A549 (cell line): ENCODE data around the gene PRKAR2B. TPM values are rescaled to one million over a fixed set of nuclear protein-coding genes. Genes with fewer than 3 reads are reported as not detected.

Experiments used
- ATAC-seq, 2 experiments: fragments of 200-7000 bp in 1 of 2; fragments of >200 bp in 1 of 2; cut with Nextera tagmentation in 1 of 2; cut with Tn5 transposase in 1 of 2; 3 replicates each; pipeline versions ENCODE4 v1.8.0 to v1.9.1; 2018 to 2020; ENCODE audit warnings: mild to moderate bottlenecking in 1 of 2, moderate library complexity in 1 of 2
- CTCF ChIA-PET: fragments of 300-600 bp; sonication (Branson Sonifier 250); formaldehyde crosslinking; extraction: SDS; loops from one replicate; lab custom pipeline; 2021; ENCODE audit warnings: antibody characterized with exemption, inconsistent platforms; lab: Yijun Ruan, JAX
- POLR2A ChIA-PET: fragments of 350-600 bp; formaldehyde crosslinking; extraction: SDS; loops from one replicate; lab custom pipeline; 2021; ENCODE audit warnings: antibody characterized with exemption, inconsistent platforms; lab: Yijun Ruan, JAX
- DNase-seq, 2 experiments: peaks; one replicate each; pipeline versions ENCODE4 v3.0.0 to v3.0.0-alpha.2; 2011 to 2016; ENCODE audit warnings: low read depth in 1 of 2, low spot score in 1 of 2
- FAIRE-seq: peaks from 2 replicates; lab custom pipeline; 2011; peaks lifted over from hg19 to GRCh38; lab: Jason Lieb, UNC
- H3K27ac ChIP-seq, 2 experiments: fragments of >200 bp; sonication (Bioruptor Twin); formaldehyde crosslinking; 3 replicates each; pipeline ENCODE4 v1.5.1; 2016 to 2017
- H3K4me1 ChIP-seq: fragments of >200 bp; sonication (Bioruptor Twin); formaldehyde crosslinking; 3 replicates; pipeline ENCODE4 v1.6.1; 2016
- H3K4me2 ChIP-seq: fragments of >200 bp; sonication (Bioruptor Twin); formaldehyde crosslinking; 3 replicates; pipeline ENCODE4 v1.6.1; 2016
- H3K4me3 ChIP-seq: fragments of >200 bp; sonication (Bioruptor Twin); formaldehyde crosslinking; 3 replicates; pipeline ENCODE4 v1.5.1; 2016
- H3K9me3 ChIP-seq: fragments of >200 bp; sonication (Bioruptor Twin); formaldehyde crosslinking; 3 replicates; pipeline ENCODE4 v1.6.1; 2016
- CBX2 ChIP-seq: fragments of 200-600 bp; sonication (generic); IDR thresholded peaks from 2 replicates; pipeline ENCODE4 v1.6.1; 2016; ENCODE audit warnings: low read depth, mild to moderate bottlenecking, borderline replicate concordance
- CBX8 ChIP-seq: fragments of 200-600 bp; sonication (generic); IDR thresholded peaks from 2 replicates; pipeline ENCODE4 v1.6.1; 2016
- EP300 ChIP-seq, 2 experiments: fragments of >200 bp; sonication (Bioruptor Twin); formaldehyde crosslinking; IDR thresholded peaks; 2 replicates in 1 of 2; 3 replicates in 1 of 2; pipeline ENCODE4 v1.6.1; 2016 to 2017
- HEYL ChIP-seq: fragments of 250-450 bp; sonication (Bioruptor Pico); IDR thresholded peaks from 2 replicates; pipeline ENCODE4 v1.8.0; 2021; ENCODE audit warnings: mild to moderate bottlenecking, moderate library complexity
- HMGXB4 ChIP-seq: fragments of 250-450 bp; sonication (Bioruptor Pico); IDR thresholded peaks from 2 replicates; pipeline ENCODE4 v1.5.0; 2021; ENCODE audit warnings: mild to moderate bottlenecking, moderate library complexity, borderline replicate concordance
- HOXA7 ChIP-seq: fragments of 250-450 bp; sonication (Bioruptor Pico); IDR thresholded peaks from 2 replicates; pipeline ENCODE4 v1.5.0; 2020; ENCODE audit warnings: mild to moderate bottlenecking, moderate library complexity
- MAFK ChIP-seq: fragments of 450-650 bp; IDR thresholded peaks from 2 replicates; pipeline ENCODE4 v1.6.1; 2014; ENCODE audit not compliant: partially characterized antibody
- NPAS2 ChIP-seq: fragments of 250-450 bp; sonication (Bioruptor Pico); IDR thresholded peaks from 2 replicates; pipeline ENCODE4 v1.8.0; 2022; ENCODE audit warnings: mild to moderate bottlenecking, moderate library complexity, borderline replicate concordance
- NR3C1 ChIP-seq: fragments of >200 bp; sonication (Bioruptor Twin); formaldehyde crosslinking; IDR thresholded peaks from 3 replicates; pipeline ENCODE4 v1.6.1; 2017
- PBX3 ChIP-seq: IDR thresholded peaks from 2 replicates; pipeline ENCODE4 v1.6.1; 2012
- POLR2AphosphoS2 ChIP-seq: conservative IDR thresholded peaks from 2 replicates; pipeline ENCODE4 v1.6.1; 2012; ENCODE audit warnings: low read length, improper control_type of control experiment, inconsistent platforms
- RAD21 ChIP-seq, 2 experiments: fragments of >200 bp in 1 of 2; sonication (Bioruptor Twin) in 1 of 2; formaldehyde crosslinking in 1 of 2; IDR thresholded peaks in 1 of 2; conservative IDR thresholded peaks in 1 of 2; 2 replicates in 1 of 2; 3 replicates in 1 of 2; pipeline ENCODE4 v1.6.1; 2012 to 2018; ENCODE audit warnings: inconsistent platforms in 1 of 2
- REST ChIP-seq: fragments of 200-600 bp; sonication (generic); IDR thresholded peaks from 2 replicates; pipeline ENCODE4 v1.6.1; 2016; ENCODE audit warnings: antibody characterized with exemption, mild to moderate bottlenecking, moderate library complexity
- TP53 ChIP-seq: fragments of 250-450 bp; sonication (Bioruptor Pico); IDR thresholded peaks from 2 replicates; pipeline ENCODE4 v1.5.0; 2021; ENCODE audit warnings: mild to moderate bottlenecking, moderate library complexity
- ZFP36 ChIP-seq: fragments of 450-650 bp; IDR thresholded peaks from 2 replicates; pipeline ENCODE4 v1.6.1; 2014; ENCODE audit warnings: borderline replicate concordance; ENCODE audit not compliant: partially characterized antibody
- ZSCAN20 ChIP-seq: fragments of 250-450 bp; sonication (Bioruptor Pico); IDR thresholded peaks from 2 replicates; pipeline ENCODE4 v1.8.0; 2022; ENCODE audit warnings: mild to moderate bottlenecking, moderate library complexity
- WGBS: methylation state at CpG from one replicate; pipeline ENCODE4 v1.1.6; 2017; ENCODE audit errors: missing lambda C conversion rate; 5-methylcytosine and 5-hydroxymethylcytosine counted together
- polyA plus RNA-seq, 4 experiments: library from polyadenylated mRNA; depleted of rRNA in 3 of 4; stranded (reverse); fragments of >200 nt; fragmentation: RNase III in 1 of 4; extraction: RNeasy Plus Mini Kit Qiagen cat#74134 plus additional on column Dnase treatment in 1 of 4; gene quantifications; 2 replicates in 3 of 4; 3 replicates in 1 of 4; pipeline ENCODE4 v1.2.3, GENCODE V29; 2011 to 2017

The PRKAR2B gene
- polyA plus RNA-seq, 2 of the 4 experiments (the other 2 are of a cell fraction) = 3.6 to 4.4 TPM

GRCh38 chr7:107032720-107033438, 11.6 kb upstream of the PRKAR2B start:
- Histone ChIP-seq H3K9me3 (0 out of 3 replicates have a peak, but pooled peaks cover 2% of the 10 kb centered on the region), H3K4me1 (peaks cover 4% of the 10 kb centered on the region; the same call in 1 of the 3 replicates), H3K4me3 (no peak overlapping the region), H3K4me2 (no peak overlapping the region), H3K27ac (no peak overlapping the region)
- no peak for DNase-seq
- TF ChIP-seq PBX3 = no peak
- no peak for TF ChIP-seq ZFP36
- TF ChIP-seq ZSCAN20 (CRISPR knock-in tag) = no peak
- TF ChIP-seq HMGXB4 = no peak
- no peak for TF ChIP-seq RAD21 (conservative IDR thresholded peaks at IDR 0.05 in 1 of 2, IDR thresholded peaks at IDR 0.05 in 1 of 2)
- TF ChIP-seq EP300 (IDR thresholded peaks at IDR 0.05) = no peak
- no peak for TF ChIP-seq NR3C1
- no peak for TF ChIP-seq NPAS2 (CRISPR knock-in tag)
- TF ChIP-seq MAFK = no peak
- no peak for TF ChIP-seq POLR2AphosphoS2
- no peak for ATAC-seq
- no peak for FAIRE-seq
- WGBS = 84% methylated on average over 8 of the region's 8 CpGs
- POLR2A ChIA-PET = no interaction called here
- CTCF ChIA-PET = no interaction called here

- TF ChIP-seq HOXA7 (no peak), CBX2 (no peak), TP53 (CRISPR knock-in tag) (no peak), CBX8 (no peak), REST (no peak), HMGXB4 (no peak), HEYL (CRISPR knock-in tag) (no peak)
- TF ChIP-seq, all 56 proteins: peak for 0
Observed at GRCh38 chr7:107034553-107034952, 10.0 kb upstream of the PRKAR2B start.

More at GRCh38 chr7:107034553-107034952, 10.0 kb upstream of the PRKAR2B start:
- Histone ChIP-seq H3K9me3 (0 out of 3 replicates have a peak, but pooled peaks cover 2% of the 10 kb centered on the region), H3K4me1 (peaks cover 4% of the 10 kb centered on the region; the same call in 1 of the 3 replicates), H3K4me2 (no peak overlapping the region), H3K27ac (no peak overlapping the region), H3K4me3 (no peak overlapping the region)
- 93% methylated on average over 1 of the region's 1 CpG for WGBS
- ChIA-PET POLR2A (no interaction called here), CTCF (no interaction called here)
- FAIRE-seq = no peak
- no peak for DNase-seq
- no peak for ATAC-seq
